ENCODE results near the gene TPK1.
A peak's percentile ranks its signal among the peaks of the same experiment; 100 is the strongest.
"Not testable (repeated sequence)": the region's sequence is repeated elsewhere in the genome, so short reads cannot be mapped to it uniquely, and the experiment has no call there.

TPK1 gene

DNA sequence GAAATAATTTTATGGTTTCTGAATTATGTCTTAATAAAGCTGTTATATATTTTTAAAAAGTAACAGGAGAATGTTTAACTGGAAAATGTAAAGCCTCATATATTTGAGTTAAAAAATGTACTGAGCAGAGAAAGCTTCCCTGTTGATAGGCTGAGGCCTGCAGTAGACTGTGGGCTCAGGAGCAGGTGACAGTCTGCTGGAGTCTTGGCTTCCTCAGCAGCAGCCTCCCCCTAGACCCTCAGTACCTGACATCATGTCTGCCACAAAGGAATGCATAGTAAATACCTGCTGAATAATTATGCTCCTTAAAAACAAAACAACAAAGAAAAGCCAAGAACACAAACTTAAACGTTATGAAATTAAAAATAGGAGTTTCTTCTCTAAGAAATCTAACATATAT, 358.5 kb downstream of the TPK1 start:
- no peak for DNase-seq (ENCODE audit: low read depth, low spot score)

- DNase-seq (ENCODE audit: low read depth, low spot score) = no peak
Observed at GRCh38 chr7:144474800-144475615, 360.8 kb downstream of the TPK1 start.

DNA sequence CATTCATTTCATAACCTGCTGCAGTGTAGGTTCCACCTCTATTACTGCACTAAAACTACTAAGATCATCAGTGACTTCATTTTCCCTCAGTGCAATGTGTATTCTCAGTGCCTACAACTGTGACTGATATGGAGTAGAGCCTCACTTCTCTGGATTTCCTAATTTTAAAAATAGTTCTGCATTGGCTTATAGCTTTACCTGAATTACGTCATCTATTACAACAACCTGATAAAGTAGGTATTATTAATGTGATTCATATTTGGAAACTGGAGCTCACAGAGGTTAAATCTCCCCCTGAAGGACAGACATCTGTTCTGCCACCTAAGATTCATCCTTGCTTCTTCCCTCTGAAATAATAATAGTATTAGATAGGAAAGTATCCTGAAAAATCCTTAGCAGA, 361.5 kb downstream of the TPK1 start:
- DNase-seq (ENCODE audit: low read depth, low spot score) = no peak

GRCh38 chr7:144473908-144474307, 361.9 kb downstream of the TPK1 start:
- DNase-seq (ENCODE audit: low read depth, low spot score) = no peak

GRCh38 chr7:144470078-144470477, 365.8 kb downstream of the TPK1 start:
- no peak for DNase-seq (ENCODE audit: low read depth, low spot score)

DNA sequence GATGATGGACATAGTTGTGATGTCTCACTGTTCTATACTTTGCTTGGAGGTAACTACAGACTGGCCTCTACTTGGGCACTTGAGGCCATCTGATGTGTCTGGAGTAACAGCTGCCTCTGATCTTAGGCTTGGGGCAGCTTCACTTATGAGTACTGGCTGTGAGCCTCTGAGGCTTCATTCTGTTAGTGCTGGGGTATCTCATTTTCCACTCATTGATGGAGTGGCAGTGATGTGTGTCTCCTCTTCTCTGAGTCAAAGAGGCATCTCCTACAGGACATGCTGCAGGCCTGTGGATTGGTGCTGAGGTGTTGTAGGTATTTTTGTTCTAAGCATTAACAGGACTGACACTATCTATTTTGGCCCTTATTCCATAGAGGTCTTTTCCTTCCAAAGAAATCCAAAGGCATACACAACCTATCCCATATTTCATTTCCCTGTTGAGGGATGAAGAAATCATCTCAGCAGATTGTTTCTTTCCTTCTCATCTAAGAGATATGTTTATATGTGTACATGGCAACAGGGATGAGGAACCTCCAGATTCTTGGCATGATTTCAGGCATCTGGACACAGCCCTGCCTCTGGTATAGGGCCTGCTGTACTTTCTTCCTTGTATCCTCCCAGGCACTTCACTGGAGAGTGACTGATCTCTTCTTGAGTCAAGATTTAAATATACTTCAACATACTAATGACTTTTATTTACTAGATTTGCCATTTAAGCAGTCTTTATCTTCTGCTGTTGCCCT, 366.7 kb downstream of the TPK1 start:
- DNase-seq (ENCODE audit: low read depth, low spot score) = no peak

GRCh38 chr7:144459635-144460034, 376.2 kb downstream of the TPK1 start:
- DNase-seq (ENCODE audit: low read depth, low spot score) = no peak

DNA sequence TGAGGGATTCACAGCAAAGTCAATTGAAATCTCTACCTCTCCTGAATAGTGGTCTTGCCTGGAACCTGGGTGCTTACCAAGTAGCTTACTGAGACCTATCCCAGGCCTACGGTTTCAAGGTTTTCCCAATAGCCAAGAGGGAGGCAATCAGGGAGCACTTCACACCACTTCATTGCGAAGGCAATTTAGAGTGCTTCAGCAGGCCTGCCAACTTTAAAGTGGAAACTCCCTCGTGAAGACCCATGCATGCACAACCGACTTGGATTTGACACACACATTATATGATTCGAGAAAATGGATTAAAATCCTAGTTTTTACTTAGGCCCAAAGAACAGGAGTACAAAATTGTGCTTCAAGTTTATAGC, 380.8 kb downstream of the TPK1 start:
- DNase-seq (ENCODE audit: low read depth, low spot score) = no peak

GRCh38 chr7:144454256-144455039, 381.4 kb downstream of the TPK1 start:
- DNase-seq (ENCODE audit: low read depth, low spot score) = peak; percentile 18

DNA sequence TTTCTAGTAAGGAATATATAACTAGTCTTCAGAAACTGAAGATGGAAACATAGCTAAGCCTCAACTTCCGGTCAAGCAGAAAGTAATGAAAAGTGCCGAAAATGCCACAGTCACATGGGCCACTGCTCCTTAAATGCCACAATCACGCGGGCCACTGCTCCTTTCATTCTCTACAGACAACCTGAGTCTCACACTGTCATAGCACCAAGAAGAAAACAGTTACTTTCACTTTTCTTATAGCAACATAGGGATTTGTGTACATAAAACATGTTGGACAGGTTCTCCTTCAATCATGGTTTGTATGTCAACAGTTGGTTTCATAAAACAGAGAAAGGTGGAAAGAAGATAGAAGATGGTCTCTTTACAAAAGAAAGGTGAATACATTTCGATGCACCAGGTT, 383.8 kb downstream of the TPK1 start:
- DNase-seq (ENCODE audit: low read depth, low spot score) = no peak

GRCh38 chr7:144445590-144445989, 390.3 kb downstream of the TPK1 start:
- no peak for DNase-seq (ENCODE audit: low read depth, low spot score)

GRCh38 chr7:144439717-144440205, 396.1 kb downstream of the TPK1 start:
- no peak for DNase-seq (ENCODE audit: low read depth, low spot score)

DNA sequence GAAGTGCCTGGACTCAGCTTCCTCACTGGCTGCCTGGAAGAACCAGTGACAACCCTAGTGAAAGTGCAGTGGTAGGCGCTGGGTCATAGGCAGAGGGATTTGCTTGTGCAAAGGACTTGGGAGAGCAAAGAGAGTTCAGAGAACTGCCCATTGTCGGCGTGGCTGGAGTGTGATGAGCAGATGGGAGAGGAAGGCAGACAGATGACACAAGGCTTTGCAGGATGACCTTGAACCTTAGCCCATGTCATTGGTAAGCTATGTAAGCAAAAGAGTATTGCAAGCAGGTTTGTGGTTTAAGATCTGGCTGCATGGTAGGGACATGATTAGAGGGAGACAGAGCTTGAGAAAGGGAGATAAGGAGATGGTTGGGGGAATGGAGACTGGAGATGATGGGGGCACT, 397.1 kb downstream of the TPK1 start:
- DNase-seq (ENCODE audit: low read depth, low spot score) = no peak

- peak; percentile 81 for DNase-seq (ENCODE audit: low read depth, low spot score)
Observed at GRCh38 chr7:144437370-144438191, 398.3 kb downstream of the TPK1 start.

- no peak for DNase-seq (ENCODE audit: low read depth, low spot score)
Observed at GRCh38 chr7:144436500-144436899, 399.4 kb downstream of the TPK1 start.

DNA sequence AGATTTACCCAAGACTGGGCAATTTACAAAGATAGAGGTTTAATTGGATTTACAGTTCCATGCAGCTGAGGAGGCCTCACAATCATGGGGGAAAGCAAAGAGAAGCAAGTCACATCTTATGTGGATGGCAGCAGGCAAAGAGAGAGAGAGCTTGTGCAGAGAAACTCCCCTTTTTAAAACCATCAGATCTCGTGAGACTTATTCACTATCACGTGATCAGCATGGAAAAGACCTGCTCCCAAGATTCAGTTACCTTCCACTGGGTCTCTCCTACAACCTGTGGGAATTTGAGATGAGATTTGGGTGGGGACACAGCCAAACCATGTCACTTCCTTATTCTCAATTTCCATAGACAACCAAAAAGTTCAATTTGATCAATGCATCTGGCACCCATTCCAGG, 407.4 kb downstream of the TPK1 start:
- no peak for DNase-seq (ENCODE audit: low read depth, low spot score)

DNA sequence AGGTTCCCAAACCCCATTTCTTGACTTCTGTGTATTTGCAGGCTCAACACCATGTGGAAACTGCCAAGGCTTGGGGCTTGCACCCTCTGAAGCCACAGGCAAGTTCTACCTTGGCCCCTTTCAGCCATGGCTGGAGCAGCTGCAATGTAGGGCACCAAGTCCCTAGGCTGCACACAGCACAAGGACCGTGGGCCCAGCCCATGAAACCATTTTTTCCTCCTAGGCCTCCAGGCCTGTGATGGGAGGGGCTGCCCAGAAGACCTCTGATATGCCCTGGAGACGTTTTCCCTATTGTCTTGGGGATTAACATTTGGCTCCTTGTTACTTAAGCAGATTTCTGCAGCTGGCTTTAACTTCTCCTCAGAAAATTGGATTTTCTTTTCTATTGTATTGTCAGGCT, 408.3 kb downstream of the TPK1 start:
- not testable (repeated sequence) for DNase-seq (ENCODE audit: low read depth, low spot score)

DNA sequence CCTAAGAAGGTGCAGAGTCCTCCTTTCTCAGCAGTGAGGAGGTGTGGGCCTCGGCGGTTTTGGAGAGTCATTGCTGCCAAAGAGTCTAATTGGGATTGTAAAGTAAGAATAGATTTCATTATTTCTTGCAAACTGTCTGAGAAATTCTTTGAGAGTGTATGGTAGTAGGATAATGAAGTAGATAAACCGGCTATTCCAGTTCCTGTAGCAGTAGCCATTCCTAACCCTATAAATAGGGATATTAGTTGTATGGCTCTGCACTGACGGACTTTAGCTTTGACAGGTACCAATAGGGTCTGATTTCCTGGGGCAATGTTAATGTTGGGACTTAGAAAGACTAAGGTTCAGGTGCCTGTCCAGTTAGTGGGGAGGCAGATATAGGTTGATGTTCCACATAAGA, 416.9 kb downstream of the TPK1 start:
- not testable (repeated sequence) for DNase-seq (ENCODE audit: low read depth, low spot score)

- DNase-seq (ENCODE audit: low read depth, low spot score) = no peak
Observed at GRCh38 chr7:144416341-144416740, 419.5 kb downstream of the TPK1 start.

- no peak for DNase-seq (ENCODE audit: low read depth, low spot score)
Observed at GRCh38 chr7:144415858-144416257, 420.0 kb downstream of the TPK1 start.

- DNase-seq (ENCODE audit: low read depth, low spot score) = no peak
Observed at GRCh38 chr7:144414815-144415214, 421.0 kb downstream of the TPK1 start.
